Vagina (tissue), 2 donors: ENCODE measurements around the gene IWS1.

Experiments
- CTCF ChIP-seq, 3 experiments: fragments of 450-650 bp in 2 of 3; fragments of 200-600 bp in 1 of 3; sonication (generic) in 1 of 3; IDR thresholded peaks; one replicate each; pipeline ENCODE4 v1.5.1; 2017 to 2019; ENCODE audit warnings: antibody characterized with exemption in 3 of 3, mild to moderate bottlenecking in 2 of 3, moderate library complexity in 2 of 3
- POLR2A ChIP-seq, 2 donors: fragments of 450-650 bp; IDR thresholded peaks; one replicate each; pipeline ENCODE4 v1.6.1; 2017; ENCODE audit warnings: antibody characterized with exemption in 2 of 2, mild to moderate bottlenecking in 2 of 2, moderate library complexity in 2 of 2
- POLR2AphosphoS5 ChIP-seq, 2 donors: sonication (generic); formaldehyde crosslinking; IDR thresholded peaks; one replicate each; pipeline ENCODE4 v1.9.0; 2017; ENCODE audit warnings: antibody characterized with exemption in 2 of 2, mild to moderate bottlenecking in 2 of 2, low read depth in 1 of 2; ENCODE audit not compliant: insufficient read depth in 1 of 2

GRCh38 chr2:127511917-127512316 lies 14.4 kb downstream of the IWS1 start:
- no peak for TF ChIP-seq CTCF (IDR thresholded peaks at IDR 0.05)
- TF ChIP-seq POLR2AphosphoS5 (IDR thresholded peaks at IDR 0.05; ENCODE audit: insufficient read depth in 1 of 2, low read depth in 1 of 2), result no peak
- no peak for TF ChIP-seq POLR2A (IDR thresholded peaks at IDR 0.05)
